NCI-H82 treated with DMSO at 0.1 percent for 48 hours (cell line): ENCODE results near the gene PTPRZ1.

Experiments
- DNase-seq: peaks from one replicate; lab custom pipeline; 2025; ENCODE audit not compliant: unreplicated experiment; lab: John Stamatoyannopoulos, UW

Gene PTPRZ1

DNA sequence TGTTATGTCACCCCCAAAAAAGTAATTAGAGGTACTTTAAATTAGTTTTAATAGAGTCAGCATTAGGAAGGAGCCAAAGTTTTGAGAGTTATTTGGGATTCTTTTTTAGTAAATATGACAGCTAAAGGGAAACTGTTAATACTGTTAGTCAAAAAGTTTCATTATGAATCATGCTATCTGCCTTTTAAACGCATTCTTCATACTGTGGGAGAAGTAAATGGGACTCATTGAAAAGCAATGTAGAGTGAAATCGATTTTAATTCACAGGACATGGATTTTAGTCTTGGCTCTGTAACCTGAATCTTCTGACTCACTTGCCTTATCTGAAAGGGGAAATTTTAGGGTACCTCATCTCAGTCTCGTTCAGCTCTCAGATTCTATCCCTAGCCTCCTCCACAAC, 165.9 kb downstream of the PTPRZ1 start:
- DNase-seq: no peak

DNA sequence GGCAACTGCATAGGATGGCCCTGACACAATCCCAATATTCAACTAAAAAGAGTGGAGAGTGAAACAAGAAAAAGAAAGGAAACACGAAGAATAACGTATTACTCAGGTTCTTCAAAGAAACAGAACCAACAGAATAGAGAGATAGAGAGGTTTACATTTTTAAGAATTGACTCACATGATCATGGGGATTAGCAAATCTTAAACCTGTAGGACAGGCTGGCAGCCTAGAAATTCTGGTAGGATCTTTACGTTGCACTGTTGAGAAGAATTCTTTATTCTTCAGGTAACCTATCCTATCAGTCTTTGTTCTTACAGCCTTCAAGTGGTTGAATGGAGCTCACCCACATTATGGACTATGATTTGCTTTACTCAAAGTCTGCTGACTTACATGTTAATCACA, 167.2 kb downstream of the PTPRZ1 start:
- no peak for DNase-seq

DNA sequence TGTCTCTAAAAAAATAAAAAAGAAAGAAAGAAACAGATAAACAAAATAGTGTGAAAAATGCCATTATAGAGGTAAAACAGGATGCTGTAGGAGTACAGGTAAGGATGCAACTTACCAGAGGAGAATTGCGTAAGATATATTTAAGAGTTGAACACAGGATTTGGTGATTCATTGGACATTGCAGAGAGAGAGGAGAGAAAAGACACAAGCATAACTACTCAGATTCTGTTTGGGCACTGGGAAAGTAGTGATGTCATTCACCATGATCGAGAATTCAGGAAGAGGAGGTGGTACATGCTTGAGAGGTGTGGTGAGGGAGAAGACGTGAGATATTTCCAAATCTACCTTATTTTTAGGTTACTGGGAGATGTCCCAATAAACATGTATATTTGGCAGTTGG, 173.4 kb downstream of the PTPRZ1 start:
- DNase-seq: no peak

DNA sequence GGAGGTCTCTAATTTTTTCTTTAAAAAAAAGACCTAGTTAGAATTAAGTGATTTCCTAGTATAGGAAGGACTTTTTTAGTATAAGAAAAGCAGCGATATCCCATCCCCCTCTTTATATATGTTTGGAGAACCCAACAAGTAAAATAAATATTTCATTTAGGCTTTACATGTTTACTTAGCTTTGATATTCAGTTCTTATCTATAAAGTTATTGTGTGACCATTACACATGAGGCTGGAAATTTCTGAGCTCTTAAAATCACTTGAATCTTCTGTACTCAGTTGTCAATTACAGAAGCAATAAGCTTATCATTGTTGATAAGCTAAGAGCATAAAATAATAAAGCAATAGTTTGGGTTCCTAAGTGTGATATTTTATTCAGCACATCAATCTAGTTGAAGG, 181.4 kb downstream of the PTPRZ1 start:
- no peak for DNase-seq

DNA sequence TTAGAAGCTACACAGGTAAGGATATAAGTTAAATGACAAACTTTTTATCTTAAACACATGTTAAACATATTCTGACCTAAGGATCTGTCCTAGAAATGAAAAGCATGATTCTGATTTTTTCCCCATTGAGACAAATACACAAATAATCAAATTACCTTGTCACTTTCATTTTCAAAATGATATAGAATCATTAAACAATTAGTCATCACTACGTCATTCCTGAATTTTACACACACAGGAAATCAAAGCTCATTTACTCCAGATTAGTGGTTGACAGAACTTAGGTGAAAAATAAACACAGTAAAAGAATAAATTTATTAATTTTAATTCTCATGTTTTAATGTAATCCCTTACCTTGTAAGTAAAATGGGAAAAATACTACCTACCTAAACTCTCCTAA, 182.1 kb downstream of the PTPRZ1 start:
- no peak for DNase-seq

DNA sequence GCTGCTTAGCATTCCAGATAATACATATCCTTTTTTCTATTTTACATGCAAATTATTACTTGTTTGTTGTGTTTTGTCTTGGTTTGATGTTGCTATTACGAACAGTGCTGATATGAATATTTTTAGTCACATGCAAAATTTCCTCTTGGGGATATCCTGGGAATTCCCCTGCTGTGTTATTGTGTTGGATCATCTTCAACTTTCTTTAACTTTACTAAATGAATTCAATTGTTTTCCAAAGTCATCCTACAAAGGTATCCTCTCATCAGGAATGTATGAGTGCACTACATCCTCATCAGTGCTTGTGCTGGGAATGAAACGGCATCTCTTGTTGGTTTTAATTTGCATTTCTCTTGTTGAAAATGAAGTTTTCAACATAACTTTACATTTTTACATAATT, 184.0 kb downstream of the PTPRZ1 start:
- no peak for DNase-seq

DNA sequence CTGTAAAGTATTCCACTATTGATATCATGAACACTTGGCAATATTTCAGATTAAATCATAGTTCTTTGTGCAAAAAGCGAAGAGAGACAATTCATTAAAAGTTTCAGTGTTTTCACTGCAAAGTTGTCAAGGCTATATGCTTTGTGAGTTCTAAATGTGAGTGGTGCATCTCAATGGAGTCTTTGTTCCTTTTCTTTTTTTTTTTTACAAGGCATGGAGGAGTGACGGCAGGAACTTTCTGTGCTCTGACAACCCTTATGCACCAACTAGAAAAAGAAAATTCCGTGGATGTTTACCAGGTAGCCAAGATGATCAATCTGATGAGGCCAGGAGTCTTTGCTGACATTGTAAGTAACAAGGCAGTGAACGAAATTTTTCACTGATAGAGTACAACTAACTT, 186.6 kb downstream of the PTPRZ1 start:
- DNase-seq: no peak

DNA sequence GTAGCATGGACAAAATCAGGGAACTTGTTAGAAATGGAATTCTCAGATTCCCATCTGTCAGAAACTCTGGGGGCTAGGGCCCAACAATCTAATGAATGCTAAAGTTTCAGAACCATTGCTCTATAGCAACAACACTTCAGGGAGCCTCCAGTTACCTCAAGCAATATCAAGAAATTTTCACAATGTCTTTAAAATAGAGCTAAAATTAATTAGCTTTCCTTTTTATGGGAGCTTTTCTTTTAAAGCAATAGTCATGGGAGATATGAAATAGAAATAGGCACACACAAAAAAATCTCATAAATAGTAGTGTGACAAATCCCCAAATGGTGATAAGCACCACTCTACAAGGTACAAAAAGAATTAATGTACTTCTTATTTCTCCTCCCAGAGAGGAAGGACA, 190.2 kb downstream of the PTPRZ1 start:
- no peak for DNase-seq

DNA sequence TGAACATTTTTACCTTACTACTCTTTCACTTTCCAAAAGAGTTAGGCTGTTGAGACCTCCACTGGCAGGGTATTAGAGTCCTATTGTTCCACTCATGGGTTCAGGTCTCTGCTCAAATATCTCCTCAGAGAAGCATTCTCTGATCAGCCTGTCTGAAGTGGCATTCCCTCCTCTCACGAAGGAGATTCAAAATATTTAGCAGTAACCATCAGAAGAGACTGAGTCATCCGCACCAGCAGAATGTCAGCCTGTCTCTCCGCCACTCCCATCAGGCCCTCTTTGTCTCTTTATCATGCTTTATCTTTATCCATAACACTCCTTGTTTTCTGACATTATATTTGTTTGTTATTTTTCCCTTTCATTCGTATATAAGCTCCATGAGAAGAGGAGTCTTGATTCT, 192.0 kb downstream of the PTPRZ1 start:
- no peak for DNase-seq

DNA sequence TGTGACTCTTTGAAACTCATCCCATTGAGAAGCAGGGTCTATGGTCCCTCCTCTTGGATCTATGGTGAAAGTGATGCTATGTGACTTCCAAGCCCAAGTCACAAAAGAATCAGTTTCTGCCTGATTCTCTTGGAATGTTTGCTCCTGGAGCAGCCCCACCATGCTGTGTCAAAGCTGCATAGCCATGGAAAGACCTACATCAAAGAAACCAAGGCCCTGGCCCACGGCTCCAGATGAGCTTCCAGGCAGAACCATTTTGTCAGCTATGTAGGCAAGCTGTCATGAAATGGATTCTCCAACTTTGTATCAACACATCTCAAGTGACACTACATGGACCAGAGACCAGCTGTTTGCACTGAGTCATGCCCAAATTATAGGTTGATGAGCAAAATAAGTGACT, 194.1 kb downstream of the PTPRZ1 start:
- DNase-seq: no peak

DNA sequence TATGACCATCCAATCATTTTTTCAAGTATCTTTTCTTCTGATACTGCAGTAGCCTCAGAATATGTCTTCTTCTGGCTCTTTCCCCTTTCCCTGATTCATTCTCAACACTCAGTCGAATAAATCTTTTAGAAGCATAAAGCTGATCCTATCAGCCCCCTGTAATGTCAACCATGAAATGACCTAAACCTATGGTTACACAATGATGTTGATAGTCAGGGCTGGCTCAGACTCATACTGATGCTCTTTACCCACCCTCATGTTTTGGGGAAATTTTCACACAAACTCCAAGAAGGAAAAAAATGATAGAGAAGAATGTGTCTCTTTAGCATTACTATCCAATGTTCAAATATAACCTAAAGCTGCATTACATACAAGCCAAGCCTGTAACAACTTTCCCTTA, 195.1 kb downstream of the PTPRZ1 start:
- no peak for DNase-seq

DNA sequence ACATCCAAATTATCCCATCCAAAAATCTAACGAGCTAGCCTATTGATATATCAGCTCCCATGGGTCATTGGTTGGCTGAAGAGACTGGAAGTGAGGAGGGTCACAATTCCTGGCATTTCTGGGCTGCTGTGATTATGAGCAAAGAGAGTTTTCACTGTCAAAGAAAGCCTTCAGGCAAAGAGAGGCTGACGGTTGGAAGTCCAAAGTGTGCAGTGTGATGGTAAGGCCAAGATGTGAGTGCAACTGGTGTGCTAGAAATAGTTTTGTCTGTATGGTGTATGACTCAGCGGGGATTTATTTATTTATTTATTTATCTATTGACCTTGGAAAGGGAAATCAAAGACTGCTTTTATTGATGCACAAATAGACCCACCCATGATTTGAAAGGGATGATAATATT, 196.0 kb downstream of the PTPRZ1 start:
- no peak for DNase-seq

DNA sequence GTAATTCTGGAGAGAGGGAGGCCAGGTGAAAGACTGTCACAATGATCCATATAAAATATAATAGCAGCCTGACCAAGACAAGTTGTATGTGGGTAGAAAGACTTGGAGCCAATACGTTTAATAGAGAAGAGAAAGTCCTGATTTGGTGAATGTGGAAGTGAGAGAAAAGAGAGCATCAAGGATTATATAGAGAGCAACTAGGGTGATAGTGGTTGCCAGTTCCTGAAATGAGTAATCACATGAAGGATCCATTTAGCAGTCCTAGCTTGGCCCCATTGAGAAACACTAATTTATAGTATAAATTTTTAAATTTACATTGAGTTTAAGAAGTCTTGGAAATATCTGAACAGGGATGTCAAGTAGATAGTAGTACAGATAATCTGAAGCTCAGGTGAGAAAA, 197.1 kb downstream of the PTPRZ1 start:
- DNase-seq: no peak

DNA sequence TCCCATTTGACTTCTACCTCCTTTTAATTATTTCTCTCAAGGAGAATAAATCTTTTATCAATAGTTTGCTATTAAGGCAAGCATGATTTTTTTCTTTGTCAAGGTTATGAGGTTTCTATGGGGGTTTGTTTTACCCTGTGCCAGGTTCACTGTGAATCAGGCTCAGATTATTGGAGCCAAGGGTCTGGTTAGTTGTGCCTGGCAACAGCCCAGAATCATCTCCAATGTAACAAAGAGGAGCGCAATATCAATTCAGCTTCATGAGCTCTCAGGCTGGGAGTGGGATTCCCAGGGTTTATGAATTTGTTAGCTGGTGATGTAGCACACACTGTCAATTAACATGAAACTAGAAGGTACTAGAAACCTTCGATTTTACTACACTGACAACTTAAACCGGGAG, 197.9 kb downstream of the PTPRZ1 start:
- no peak for DNase-seq

DNA sequence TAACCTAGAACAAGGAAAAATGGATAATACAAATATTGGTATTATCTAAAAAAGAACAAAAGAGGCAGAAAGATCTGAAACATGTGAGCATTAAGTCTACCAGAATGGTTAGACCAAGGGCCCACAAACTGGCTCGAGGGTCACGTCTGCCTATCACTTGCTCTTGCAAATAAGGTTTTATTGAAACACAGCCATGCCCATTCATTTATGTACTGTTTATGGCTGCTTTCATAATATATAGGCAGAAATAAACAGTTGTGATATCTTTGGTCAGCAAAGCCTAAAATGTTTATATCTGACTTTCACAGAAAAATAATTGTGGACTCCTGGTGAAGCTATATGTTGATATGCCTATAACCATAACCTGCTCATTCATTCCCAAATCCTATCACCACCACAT, 199.3 kb downstream of the PTPRZ1 start:
- no peak for DNase-seq

DNA sequence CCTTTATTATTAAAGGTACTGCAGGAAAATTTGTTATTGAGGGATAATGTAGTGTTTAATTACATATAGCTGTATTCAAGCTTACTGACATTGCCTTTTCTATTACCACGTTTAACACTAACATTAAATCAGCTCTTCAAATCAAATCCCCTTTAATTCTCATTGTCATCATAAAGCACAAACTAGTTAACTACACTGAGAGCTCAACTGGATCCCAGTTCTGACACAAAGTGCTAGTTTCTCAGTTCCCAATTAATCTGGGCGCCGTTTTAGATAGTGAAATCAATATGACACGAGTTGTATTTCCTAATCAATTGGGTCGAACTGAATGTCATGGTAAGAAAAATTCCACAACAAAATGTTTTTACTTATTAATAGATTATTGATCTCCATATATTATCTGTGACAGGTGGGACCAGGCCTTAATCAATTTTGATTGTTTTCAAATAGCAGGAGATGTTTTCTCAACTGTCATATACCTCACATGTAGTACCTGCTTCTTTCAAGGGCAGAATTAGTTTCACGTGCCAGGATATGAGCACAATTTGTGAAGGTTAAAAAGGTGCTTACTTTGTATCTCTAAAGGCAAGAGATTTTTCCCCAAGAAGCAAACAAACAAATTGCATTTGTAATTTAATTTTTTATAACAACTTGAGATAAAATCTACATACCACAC, 200.1 kb downstream of the PTPRZ1 start:
- no peak for DNase-seq

DNA sequence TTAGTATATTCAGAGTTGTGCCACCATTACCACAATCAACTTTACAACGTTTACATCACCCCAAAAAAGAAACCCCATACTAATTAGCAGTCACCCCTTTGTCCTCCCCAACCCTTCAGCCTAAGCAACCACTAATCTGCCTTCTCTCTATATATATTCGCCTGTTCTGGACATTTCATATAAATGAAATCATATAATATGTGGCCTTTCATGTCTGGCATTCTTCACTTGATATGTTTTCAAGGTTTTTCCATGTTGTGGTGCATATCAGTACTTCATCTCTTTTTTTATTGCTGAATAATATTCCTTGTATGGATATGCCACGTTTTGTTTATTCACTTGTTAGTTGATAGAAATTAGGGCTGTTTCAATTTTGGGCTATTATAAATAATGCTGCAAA, 200.7 kb downstream of the PTPRZ1 start:
- no peak for DNase-seq

DNA sequence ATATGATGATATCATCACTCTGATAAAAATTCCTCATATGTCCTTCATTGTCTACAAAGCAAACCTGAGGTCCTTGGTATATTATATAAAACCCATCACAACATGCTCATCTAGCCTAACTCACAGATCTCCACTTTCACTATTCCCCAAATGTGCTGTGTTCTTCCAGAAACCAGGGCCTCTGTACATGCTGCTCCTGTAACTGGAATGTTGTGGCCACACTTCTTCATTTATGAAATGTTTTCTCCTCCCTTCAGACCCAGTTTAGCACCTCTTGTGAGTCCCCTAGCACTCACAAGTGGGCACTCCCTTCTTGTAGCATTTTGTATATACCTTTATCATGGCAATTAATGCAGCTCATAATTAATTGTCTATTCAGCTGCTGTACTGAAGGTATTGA, 209.2 kb downstream of the PTPRZ1 start:
- DNase-seq: no peak

DNA sequence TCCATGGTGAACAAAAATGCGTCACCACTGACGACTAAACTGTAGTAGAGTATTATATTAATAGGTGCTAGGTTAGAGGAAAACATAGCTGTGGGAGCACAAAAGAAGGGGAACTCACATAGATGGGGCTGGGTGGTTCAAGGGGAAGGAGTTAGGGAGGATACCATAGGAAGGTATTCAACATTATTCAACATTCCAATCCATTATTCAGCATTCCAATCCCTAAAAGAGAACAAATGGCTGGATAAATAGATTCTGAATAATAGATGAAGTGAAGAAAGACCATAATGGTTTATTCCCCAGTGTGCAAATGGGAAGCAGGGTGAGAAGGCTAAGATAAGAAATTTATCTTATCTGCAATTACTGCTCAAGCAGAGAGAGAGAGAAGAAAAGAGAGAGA, 209.7 kb downstream of the PTPRZ1 start:
- no peak for DNase-seq

DNA sequence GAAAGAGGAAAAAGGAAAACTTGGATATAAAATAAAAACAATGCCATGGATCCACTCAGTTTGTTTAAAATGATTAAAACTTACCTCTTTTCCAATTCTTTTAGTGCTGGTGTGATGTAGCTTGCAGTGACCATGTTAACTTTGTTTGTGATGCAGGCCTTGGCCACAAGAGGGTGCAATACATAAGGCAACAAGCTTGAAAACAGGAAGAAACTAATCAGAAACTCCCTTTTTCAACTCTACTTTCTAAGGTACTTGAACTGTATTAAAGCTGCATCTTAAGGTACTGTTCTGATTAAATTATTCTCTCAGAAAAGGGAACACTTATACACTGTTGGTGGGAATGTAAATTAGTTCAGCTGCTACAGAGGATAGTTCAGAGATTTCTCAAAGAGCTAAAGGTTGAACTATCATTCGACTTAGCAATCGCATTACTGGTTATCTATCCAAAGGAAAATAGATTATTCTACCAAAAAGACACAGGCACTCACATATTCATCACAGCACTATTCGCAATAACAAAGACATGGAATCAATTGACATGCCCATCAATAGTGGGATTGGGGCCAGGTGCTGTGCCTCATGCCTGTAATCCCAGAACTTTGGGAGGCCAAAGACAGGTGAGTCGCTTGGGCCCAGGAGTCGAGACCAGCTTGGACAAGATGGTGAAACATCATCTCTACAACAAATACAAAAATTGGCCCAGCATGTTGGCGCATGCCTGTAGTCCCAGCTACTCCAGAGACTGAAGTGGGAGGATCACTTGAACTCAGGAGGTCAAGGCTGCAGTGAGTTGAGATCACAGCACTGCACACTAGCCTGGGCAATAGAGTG, 220.2 kb downstream of the PTPRZ1 start:
- peak; percentile 31 for DNase-seq

DNA sequence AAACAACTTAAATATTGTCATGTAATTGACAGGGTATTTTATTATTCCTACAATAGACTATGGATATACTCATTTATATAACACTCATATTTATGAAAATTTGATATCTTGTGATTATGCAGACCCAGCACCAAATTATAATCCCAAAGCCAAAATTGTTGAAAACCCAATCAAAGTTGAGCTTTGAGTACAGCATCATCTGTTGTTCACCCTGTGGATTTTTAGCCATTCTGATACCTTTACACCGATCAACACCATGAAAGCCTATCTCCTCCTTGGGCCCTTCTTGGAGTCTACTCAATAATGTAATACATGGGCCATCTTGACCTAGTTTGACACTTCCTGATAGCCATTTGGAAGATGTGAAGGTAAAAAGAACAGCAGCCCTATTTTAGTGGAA, 221.6 kb downstream of the PTPRZ1 start:
- no peak for DNase-seq

DNA sequence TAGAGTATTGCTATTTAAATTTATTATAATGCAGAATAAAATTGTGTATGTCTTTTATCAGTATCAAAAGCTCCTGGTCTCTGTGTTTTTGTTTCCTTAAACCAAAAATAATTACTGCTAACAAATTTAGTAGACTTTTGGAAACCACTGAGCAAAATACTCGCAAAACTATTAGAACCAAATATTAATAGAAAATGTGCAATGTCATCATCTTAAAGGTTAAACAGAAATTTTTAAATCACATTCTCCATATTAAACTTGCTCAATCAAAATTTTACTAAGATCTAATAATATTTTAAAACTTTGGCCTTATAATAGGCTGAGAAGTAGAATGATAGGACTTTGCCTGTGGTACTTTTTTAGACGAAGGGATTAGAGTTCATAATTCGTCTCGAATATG, 222.7 kb downstream of the PTPRZ1 start:
- no peak for DNase-seq

DNA sequence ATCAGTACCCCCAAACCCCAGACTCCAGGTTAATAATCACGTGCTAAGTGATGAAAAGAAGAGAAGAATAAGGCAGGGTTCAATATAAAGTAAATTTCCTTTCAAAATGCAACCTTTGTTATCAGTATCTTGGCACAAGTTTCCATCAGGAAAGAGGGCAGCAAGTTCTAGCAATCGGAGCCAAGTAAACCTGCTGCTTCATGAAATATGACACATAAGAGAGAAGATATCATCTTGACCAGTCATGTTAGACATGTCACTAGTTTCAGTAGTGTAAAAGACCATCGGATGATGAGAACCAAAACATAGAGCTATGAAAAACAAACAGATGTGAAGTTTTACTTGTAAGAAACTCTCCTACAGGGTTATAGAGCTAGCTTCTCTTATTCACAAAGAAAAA, 227.1 kb downstream of the PTPRZ1 start:
- DNase-seq: no peak
